ENCODE results near the gene MYPN.
A peak's percentile ranks its signal among the peaks of the same experiment; 100 is the strongest.

The MYPN gene

DNA sequence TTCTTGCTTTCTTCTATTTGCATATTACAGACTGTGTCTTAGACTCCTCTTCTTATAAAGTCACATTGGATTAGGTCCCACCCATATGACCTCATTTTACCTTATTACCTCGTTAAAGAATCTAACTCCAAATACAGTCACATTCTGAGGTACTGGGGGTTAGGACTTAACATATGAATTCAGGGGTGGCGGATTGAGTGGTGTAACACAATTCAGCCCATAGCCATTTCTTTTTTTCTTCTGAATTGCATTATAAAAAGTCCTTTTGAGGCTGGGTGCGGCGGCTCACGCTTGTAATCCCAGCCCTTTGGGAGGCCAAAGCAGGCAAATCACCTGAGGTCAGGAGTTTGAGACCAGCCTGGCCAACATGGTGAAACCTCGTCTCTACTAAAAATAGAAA is 27.4 kb upstream of the MYPN start:
- CTCF ChIA-PET: interaction anchor here (0.7 to 5.7 kb wide), 3 partner anchors 74 to 289 kb away, joined by 4 to 78 read pairs (median 12); no protein-coding TSS in a partner anchor
- Histone ChIP-seq H3K9me3 (ENCODE audit: control insufficient read depth, insufficient read depth, low read depth, low read length) (no peaks in the 10 kb centered on the region), H3K27ac (ENCODE audit: extremely low read depth, low read depth, low read length) (no peak overlapping the region), H3K4me1 (ENCODE audit: control insufficient read depth, insufficient read depth, low read length) (no peaks in the 10 kb centered on the region), H3K36me3 (ENCODE audit: control insufficient read depth in 2 of 2, insufficient read depth in 1 of 2, low read length in 2 of 2) (no peaks in the 10 kb centered on the region), H3K4me3 (ENCODE audit: low read depth, low read length) (no peak overlapping the region)
- TF ChIP-seq ZNF248 (tag by site-specific recombination; IDR thresholded peaks at IDR 0.05) (no peak), GFI1B (tag by site-specific recombination; IDR thresholded peaks at IDR 0.05) (no peak), ZNF324 (tag by site-specific recombination; IDR thresholded peaks at IDR 0.05) (no peak)
- TF ChIP-seq, protein P1, sequence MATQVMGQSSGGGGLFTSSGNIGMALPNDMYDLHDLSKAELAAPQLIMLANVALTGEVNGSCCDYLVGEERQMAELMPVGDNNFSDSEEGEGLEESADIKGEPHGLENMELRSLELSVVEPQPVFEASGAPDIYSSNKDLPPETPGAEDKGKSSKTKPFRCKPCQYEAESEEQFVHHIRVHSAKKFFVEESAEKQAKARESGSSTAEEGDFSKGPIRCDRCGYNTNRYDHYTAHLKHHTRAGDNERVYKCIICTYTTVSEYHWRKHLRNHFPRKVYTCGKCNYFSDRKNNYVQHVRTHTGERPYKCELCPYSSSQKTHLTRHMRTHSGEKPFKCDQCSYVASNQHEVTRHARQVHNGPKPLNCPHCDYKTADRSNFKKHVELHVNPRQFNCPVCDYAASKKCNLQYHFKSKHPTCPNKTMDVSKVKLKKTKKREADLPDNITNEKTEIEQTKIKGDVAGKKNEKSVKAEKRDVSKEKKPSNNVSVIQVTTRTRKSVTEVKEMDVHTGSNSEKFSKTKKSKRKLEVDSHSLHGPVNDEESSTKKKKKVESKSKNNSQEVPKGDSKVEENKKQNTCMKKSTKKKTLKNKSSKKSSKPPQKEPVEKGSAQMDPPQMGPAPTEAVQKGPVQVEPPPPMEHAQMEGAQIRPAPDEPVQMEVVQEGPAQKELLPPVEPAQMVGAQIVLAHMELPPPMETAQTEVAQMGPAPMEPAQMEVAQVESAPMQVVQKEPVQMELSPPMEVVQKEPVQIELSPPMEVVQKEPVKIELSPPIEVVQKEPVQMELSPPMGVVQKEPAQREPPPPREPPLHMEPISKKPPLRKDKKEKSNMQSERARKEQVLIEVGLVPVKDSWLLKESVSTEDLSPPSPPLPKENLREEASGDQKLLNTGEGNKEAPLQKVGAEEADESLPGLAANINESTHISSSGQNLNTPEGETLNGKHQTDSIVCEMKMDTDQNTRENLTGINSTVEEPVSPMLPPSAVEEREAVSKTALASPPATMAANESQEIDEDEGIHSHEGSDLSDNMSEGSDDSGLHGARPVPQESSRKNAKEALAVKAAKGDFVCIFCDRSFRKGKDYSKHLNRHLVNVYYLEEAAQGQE (tag by site-specific recombination; IDR thresholded peaks at IDR 0.05): no peak
- TF ChIP-seq, protein P2, sequence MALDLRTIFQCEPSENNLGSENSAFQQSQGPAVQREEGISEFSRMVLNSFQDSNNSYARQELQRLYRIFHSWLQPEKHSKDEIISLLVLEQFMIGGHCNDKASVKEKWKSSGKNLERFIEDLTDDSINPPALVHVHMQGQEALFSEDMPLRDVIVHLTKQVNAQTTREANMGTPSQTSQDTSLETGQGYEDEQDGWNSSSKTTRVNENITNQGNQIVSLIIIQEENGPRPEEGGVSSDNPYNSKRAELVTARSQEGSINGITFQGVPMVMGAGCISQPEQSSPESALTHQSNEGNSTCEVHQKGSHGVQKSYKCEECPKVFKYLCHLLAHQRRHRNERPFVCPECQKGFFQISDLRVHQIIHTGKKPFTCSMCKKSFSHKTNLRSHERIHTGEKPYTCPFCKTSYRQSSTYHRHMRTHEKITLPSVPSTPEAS (tag by site-specific recombination; IDR thresholded peaks at IDR 0.05): no peak
- POLR2A ChIA-PET: no interaction called here

DNA sequence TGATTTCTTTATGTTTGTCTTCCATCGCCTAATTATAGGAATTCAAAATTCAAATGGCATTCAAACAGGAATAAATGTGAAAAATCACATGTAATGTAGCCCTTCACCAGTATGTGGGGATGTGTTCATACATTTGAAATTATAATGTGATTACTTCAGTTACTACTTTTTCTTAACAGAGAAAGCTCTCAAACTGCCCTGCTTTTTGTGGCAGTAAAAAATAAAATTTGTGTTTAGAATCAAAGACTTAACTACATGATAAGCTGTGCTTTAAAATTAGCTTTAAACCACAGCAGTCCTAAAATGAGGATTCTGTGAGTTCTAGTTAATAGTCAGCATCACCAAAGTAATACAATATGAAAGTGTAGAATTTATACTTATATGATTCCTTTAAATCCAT is 26.4 kb upstream of the MYPN start:
- Histone ChIP-seq H3K4me1 (ENCODE audit: control insufficient read depth, insufficient read depth, low read length) (no peaks in the 10 kb centered on the region), H3K36me3 (ENCODE audit: control insufficient read depth in 2 of 2, insufficient read depth in 1 of 2, low read length in 2 of 2) (no peaks in the 10 kb centered on the region), H3K4me3 (ENCODE audit: low read depth, low read length) (no peak overlapping the region), H3K9me3 (ENCODE audit: control insufficient read depth, insufficient read depth, low read depth, low read length) (no peaks in the 10 kb centered on the region), H3K27ac (ENCODE audit: extremely low read depth, low read depth, low read length) (no peak overlapping the region)
- POLR2A ChIA-PET: interaction anchor here (0.5 kb wide), 1 partner anchor 11 kb away, joined by 5 read pairs; no protein-coding TSS in a partner anchor
- CTCF ChIA-PET: interaction anchor here (0.6 to 5.7 kb wide), 17 partner anchors 11 to 249 kb away, joined by 3 to 78 read pairs (median 3); no protein-coding TSS in a partner anchor
- TF ChIP-seq ZNF654 (tag by site-specific recombination; IDR thresholded peaks at IDR 0.05; ENCODE audit: low read depth) (peak; percentile 72), ZNF660 (tag by site-specific recombination; IDR thresholded peaks at IDR 0.05) (0 out of 2 replicates have a peak, but pooled peaks have one; percentile 19), ZNF335 (tag by site-specific recombination; conservative IDR thresholded peaks at IDR 0.05) (peak; percentile 35; the same call in 1 of the 2 replicates), ZNF416 (tag by site-specific recombination; IDR thresholded peaks at IDR 0.05) (no peak)
- TF ChIP-seq, protein P3, sequence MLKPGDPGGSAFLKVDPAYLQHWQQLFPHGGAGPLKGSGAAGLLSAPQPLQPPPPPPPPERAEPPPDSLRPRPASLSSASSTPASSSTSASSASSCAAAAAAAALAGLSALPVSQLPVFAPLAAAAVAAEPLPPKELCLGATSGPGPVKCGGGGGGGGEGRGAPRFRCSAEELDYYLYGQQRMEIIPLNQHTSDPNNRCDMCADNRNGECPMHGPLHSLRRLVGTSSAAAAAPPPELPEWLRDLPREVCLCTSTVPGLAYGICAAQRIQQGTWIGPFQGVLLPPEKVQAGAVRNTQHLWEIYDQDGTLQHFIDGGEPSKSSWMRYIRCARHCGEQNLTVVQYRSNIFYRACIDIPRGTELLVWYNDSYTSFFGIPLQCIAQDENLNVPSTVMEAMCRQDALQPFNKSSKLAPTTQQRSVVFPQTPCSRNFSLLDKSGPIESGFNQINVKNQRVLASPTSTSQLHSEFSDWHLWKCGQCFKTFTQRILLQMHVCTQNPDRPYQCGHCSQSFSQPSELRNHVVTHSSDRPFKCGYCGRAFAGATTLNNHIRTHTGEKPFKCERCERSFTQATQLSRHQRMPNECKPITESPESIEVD (tag by site-specific recombination; IDR thresholded peaks at IDR 0.05): peak; percentile 23; the same call in 1 of the 2 replicates

DNA sequence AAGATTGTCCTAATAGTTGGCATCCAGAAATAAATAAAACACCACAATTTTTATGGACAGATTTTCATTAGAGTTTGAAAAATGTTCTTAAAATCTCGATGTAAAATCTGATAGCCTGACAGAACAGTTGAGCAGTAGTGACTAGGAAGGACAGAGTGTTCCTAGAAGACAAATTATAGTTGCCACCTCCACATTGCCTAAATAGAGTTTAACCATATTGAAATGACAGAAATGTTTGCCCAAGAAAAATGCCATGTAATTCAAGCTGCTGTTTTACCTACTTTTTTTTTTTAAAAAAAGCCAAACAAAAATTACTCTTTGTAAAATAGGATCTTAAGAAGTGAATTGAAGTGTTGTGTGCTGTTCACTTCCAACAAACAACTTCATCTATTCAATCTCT is 25.3 kb upstream of the MYPN start:
- Histone ChIP-seq H3K4me3 (ENCODE audit: low read depth, low read length) (no peak overlapping the region), H3K9me3 (ENCODE audit: control insufficient read depth, insufficient read depth, low read depth, low read length) (no peaks in the 10 kb centered on the region), H3K4me1 (ENCODE audit: control insufficient read depth, insufficient read depth, low read length) (no peaks in the 10 kb centered on the region), H3K36me3 (ENCODE audit: control insufficient read depth in 2 of 2, insufficient read depth in 1 of 2, low read length in 2 of 2) (no peaks in the 10 kb centered on the region), H3K27ac (ENCODE audit: extremely low read depth, low read depth, low read length) (no peak overlapping the region)
- POLR2A ChIA-PET: no interaction called here
- CTCF ChIA-PET: interaction anchor here (0.7 to 5.7 kb wide), 8 partner anchors 11 to 229 kb away, joined by 3 to 78 read pairs (median 4); no protein-coding TSS in a partner anchor
- TF ChIP-seq GLI2 (tag by site-specific recombination; IDR thresholded peaks at IDR 0.05; ENCODE audit: borderline replicate concordance, low read depth) (no peak), ZNF544 (tag by site-specific recombination; IDR thresholded peaks at IDR 0.05) (no peak), ZNF558 (tag by site-specific recombination; IDR thresholded peaks at IDR 0.05) (no peak), RBAK (tag by site-specific recombination; IDR thresholded peaks at IDR 0.05) (no peak), ZNF670 (tag by site-specific recombination; IDR thresholded peaks at IDR 0.05; ENCODE audit: low read depth) (no peak), ZSCAN23 (tag by site-specific recombination; IDR thresholded peaks at IDR 0.05) (no peak), ZBTB17 (tag by site-specific recombination; IDR thresholded peaks at IDR 0.05) (no peak), ZNF501 (tag by site-specific recombination; IDR thresholded peaks at IDR 0.05) (no peak), ZNF133 (tag by site-specific recombination; IDR thresholded peaks at IDR 0.05) (no peak), ZNF521 (tag by site-specific recombination; IDR thresholded peaks at IDR 0.05) (no peak), ZNF561 (tag by site-specific recombination; IDR thresholded peaks at IDR 0.05; ENCODE audit: borderline replicate concordance) (no peak)
- TF ChIP-seq, protein P4, sequence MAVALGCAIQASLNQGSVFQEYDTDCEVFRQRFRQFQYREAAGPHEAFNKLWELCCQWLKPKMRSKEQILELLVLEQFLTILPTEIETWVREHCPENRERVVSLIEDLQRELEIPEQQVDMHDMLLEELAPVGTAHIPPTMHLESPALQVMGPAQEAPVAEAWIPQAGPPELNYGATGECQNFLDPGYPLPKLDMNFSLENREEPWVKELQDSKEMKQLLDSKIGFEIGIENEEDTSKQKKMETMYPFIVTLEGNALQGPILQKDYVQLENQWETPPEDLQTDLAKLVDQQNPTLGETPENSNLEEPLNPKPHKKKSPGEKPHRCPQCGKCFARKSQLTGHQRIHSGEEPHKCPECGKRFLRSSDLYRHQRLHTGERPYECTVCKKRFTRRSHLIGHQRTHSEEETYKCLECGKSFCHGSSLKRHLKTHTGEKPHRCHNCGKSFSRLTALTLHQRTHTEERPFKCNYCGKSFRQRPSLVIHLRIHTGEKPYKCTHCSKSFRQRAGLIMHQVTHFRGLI (tag by site-specific recombination; IDR thresholded peaks at IDR 0.05): no peak
- TF ChIP-seq, protein P5, sequence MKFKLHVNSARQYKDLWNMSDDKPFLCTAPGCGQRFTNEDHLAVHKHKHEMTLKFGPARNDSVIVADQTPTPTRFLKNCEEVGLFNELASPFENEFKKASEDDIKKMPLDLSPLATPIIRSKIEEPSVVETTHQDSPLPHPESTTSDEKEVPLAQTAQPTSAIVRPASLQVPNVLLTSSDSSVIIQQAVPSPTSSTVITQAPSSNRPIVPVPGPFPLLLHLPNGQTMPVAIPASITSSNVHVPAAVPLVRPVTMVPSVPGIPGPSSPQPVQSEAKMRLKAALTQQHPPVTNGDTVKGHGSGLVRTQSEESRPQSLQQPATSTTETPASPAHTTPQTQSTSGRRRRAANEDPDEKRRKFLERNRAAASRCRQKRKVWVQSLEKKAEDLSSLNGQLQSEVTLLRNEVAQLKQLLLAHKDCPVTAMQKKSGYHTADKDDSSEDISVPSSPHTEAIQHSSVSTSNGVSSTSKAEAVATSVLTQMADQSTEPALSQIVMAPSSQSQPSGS (tag by site-specific recombination; IDR thresholded peaks at IDR 0.05; ENCODE audit: low read depth): no peak
